HG03175 (cell line): ENCODE results near the gene TAOK2.

Experiments used
- ATAC-seq: cut with Tn5 transposase; IDR thresholded peaks from one replicate; pipeline ENCODE4 v1.9.1; 2021; ENCODE audit warnings: mild to moderate bottlenecking, moderate library complexity; ENCODE audit not compliant: unreplicated experiment

TAOK2 gene

DNA sequence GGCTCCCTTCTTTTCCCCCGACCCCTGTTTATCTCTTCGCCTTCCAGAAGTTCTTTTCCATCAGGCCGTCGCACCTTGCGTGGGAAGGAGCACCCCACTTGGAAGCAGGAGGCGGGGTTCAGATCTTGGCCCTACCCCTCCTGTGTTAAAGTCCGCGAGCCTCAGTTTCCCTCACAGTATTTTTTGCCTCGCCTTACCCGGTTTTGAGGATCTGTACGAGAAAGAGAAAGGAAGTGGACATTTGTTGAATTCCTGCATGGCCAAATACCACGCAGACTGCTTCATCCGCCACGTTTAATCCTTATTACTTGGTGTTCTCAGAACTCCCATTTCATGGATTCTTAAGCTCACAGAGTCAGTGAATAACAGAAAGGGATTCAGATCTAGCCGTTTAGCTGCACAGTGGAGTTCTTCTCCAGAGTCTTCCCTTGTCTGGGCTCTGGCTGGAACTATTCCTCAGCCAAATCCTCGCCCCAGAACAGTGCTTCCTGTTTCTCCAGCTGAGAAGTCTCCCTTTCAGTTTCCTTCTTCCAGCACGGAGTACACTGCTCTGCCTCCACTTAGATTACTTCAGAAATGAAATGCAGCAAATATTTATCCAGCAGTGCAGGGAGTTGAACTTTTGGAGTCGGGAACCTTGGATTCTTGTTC is 11.2 kb upstream of the TAOK2 start:
- no peak for ATAC-seq

DNA sequence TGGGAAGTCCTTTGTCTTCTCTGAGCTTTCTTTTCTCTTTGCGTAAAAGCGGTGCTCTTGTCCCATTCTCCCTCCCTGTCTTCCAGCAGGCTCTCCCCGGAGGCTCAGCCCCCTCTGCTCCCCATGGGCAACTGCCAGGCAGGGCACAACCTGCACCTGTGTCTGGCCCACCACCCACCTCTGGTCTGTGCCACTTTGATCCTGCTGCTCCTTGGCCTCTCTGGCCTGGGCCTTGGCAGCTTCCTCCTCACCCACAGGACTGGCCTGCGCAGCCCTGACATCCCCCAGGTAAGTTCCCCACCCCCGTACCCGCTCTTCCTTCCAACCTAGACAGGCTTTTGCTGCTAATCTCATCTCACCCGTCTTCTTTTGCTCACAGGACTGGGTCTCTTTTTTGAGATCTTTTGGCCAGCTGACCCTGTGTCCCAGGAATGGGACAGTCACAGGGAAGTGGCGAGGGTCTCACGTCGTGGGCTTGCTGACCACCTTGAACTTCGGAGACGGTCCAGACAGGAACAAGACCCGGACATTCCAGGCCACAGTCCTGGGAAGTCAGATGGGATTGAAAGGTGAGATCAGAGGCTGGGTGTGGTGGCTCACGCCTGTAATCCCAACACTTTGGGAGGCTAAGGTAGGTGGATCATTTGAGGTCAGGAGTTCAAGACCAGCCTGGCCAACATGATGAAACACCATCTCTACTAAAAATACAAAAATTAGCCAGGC is 10.5 kb upstream of the TAOK2 start:
- no peak for ATAC-seq

DNA sequence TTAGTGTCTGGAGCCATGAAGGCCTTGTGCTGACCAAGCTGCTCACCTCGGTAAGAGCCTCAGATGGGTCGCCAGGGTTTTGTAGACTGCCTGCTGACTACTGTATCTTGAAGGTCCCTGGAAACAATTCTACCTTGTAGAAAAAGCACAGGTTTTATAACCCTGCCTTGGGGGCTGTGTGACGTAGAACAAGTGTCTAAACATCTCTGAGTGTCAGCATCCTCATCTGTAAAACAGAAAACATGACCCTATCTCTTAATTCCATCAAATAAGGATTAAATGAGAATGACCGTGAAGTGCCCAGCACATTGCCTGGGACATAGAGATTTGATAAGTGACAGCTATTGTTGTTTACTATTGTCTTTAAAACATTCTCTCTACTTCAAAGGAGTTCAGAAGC is 5.5 kb upstream of the TAOK2 start:
- ATAC-seq: no peak

DNA sequence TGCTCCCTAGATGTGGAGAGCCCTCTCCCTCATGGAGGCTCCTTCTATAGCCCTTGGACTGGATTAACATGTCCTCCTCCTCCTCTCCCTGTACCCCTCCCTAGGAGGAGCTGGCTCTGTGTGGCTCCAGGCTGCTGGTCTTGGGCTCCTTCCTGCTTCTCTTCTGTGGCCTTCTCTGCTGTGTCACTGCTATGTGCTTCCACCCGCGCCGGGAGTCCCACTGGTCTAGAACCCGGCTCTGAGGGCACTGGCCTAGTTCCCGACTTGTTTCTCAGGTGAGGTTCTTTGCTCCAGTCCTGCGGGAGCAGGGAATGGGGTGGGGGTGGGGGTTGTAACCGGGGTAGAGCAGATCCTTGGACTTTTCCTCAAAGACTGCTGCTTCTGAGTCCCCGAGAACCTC is 2.4 kb upstream of the TAOK2 start:
- ATAC-seq: no peak

DNA sequence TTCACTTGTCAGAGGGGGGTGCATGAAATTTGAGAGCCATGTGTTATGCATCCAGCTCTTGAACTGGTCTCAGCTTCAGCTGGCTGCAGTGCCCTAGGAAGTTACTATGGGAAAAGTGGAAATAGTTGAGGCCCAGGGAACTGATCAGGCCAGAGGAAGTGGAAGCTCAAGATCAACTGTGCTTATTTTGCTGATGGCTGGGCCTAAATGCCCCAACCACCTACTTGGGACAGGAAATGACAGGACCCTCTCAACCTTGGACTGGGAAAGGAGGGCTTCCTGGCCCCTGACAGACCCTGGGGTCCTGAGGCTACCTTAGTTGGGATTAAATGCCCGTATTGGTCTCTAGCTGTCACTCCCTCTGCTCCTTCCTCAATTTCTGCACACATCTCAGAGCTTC is 1.2 kb upstream of the TAOK2 start:
- no peak for ATAC-seq

DNA sequence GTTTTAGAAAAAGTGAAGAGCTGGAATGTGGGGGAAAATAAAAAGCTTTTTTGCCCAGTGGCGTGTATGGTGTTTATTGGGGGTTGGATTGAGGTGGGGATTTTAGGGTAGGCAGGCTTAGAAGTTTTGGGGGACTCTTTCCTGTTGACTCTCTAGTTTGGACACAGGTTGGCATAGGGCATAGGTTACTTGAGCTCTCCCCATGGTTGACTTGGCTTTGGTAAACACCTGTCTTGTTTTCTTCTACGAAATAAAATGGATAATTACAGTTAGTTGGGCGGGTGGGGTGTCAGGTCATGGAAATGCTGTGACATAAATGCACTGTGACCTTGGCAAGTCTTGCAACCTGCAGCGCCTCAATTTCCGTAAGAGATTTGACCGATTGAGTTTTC is 680 bp upstream of the TAOK2 start:
- ATAC-seq: no peak

DNA sequence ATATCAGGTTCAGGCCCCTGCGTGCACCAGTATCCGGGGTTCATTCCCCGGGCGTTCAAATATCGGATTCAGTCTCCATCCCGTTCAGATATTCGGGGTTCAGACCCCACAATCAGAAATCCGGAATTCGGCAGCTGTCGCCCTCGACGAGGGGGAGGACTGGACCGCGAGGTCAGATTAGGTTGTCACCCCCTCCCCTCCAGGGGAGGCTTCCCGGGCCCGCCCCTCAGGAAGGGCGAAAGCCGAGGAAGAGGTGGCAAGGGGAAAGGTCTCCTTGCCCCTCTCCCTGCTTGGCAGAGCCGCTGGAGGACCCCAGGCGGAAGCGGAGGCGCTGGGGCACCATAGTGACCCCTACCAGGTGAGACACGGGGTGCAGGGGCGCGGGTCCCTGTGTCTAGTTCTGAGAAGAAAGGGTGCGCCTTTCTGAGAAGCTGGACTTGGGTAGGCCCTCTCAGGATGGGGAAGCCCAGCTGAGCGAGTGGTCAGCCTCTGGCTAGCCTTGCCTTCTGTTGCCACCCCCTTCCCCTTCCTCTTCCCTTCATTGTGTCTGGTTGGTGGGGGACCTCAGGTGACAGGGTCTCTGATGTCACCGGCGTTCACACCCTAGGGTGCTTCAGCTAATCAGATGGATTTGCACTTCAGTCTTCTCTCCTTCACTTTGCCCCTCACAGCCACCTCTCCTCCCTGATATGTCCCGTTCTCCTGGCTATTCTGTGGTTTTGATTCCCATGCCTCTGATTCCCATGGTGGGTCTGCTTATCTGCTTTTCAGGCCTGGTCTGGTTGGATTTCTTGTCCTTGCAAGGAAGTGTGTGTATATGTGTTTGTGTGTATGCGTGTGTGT is 844 bp downstream of the TAOK2 start:
- ATAC-seq: no peak

DNA sequence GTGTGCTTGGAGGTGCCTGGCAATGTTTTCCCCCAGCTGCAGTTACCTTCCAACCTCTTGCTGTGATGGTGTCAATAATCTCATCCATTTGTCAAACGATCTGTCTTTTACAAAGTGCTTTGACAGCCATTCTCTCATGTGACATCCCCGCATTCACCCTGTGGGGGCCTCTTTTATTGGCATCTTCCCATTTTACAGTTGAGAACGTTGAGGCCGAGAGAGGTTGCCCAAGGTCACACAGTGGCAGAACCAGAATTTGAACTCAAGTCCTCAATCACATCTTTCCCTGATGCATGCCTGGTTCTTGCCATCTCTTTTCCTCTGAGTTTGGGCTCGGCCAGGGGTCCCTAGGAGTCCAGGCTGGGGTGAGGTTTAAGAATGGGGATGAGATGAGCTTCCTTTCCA is 1.5 kb downstream of the TAOK2 start:
- ATAC-seq: no peak

DNA sequence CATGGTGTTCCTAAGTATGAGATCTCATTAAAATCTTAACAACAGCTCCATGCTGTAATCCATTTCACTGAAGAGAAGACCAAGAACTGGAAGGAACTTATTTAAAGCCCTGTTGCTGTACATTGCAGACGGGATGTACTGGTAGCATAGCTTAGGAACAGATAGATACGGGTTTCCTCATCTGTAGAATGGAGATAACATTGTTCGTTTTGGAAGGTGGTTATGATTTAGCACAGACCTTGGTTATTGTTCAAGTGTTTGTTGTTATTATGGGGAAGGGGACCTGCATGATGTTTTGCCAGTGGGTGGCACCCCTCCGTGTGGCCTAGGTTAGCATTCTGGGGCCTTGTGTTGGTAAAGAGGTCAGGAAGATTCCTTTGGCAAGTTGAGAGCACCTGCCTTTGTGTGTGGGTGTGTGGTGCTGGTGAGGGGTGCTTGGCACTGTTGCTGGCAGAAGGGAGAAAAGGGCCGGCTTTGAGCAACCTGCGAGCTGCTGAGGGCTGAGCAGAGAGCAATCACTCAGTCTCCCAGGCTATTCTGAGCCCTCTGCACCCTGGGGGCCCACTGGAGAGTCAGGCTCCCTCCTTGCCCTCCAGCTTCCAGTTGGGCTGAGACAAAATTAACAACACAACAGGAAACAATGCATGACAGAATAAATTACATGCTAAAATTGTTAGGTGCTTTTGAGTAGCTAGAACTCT is 2.3 kb downstream of the TAOK2 start:
- no peak for ATAC-seq

DNA sequence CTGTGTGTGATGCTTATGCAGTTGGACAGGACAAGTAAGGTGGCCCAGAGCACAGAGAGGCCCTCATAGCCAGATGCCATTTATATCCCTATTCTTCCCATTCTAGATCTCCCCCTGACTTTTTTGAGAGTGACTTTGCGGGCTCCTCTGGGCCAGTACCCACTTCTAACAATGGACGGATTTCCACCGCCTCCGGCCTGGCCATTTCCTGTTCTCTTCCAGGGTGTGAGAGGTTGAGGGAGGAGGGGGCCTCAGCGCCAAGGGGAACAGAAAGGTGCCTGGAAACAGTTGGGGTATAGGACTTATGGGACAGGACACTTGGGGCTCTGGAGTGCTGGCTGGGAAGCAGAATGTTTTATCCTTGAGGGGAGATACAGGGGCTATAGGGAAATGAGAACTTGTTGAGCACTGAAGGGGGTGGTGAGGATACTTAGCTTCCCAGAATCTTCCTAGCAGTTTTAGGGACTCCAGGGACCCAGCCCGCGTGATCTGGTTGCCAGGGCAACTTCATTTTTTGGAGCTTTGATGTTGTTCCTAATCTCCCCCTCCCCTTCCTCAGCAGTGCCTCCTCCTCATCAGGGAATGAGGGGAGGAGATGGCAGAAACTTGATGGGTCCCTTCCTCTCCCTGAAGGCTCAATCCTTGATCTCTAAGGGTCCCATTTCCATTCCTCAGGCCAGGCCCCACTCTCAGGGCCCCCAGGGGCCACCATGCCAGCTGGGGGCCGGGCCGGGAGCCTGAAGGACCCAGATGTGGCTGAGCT is 3.6 kb downstream of the TAOK2 start:
- no peak for ATAC-seq

DNA sequence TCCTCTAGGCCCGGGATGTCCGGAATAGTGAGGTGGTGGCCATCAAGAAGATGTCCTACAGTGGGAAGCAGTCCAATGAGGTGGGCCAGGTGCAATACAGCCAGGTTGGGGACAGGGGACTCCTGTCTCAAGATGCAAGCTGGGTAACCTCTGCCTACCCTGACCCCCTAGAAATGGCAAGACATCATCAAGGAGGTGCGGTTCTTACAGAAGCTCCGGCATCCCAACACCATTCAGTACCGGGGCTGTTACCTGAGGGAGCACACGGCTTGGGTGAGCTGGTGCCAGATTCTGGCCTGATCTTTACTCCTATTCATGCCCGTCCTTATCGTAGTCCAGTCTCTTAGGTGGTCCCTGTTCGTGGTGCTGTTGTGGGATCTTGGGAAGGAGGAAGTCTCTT is 4.4 kb downstream of the TAOK2 start:
- ATAC-seq: no peak

DNA sequence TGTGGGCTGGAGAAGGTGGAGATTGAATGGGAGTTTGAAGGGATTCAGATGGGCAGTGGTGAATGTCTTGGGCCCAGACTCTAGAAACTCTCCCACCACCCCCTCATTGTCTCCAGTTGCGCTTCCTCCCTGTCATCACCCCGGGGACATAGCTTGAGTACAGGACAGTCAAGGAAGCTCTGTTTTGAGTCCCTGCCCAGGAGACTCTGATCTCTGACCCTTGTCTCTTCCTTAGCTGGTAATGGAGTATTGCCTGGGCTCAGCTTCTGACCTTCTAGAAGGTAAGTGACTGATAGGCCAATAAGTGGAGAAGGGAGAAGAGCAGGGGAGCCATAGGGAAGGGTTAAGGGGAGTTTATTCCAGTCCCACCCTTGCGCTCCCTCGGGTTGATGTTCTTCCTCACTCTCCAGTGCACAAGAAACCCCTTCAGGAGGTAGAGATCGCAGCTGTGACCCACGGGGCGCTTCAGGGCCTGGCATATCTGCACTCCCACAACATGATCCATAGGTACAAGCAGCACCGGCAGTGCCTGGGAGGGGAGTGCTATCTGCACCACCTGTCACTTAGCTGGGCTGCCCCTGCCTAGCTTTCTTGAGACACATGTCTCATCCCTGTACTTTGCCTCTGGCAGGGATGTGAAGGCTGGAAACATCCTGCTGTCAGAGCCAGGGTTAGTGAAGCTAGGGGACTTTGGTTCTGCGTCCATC is 5.0 kb downstream of the TAOK2 start:
- ATAC-seq: no peak

DNA sequence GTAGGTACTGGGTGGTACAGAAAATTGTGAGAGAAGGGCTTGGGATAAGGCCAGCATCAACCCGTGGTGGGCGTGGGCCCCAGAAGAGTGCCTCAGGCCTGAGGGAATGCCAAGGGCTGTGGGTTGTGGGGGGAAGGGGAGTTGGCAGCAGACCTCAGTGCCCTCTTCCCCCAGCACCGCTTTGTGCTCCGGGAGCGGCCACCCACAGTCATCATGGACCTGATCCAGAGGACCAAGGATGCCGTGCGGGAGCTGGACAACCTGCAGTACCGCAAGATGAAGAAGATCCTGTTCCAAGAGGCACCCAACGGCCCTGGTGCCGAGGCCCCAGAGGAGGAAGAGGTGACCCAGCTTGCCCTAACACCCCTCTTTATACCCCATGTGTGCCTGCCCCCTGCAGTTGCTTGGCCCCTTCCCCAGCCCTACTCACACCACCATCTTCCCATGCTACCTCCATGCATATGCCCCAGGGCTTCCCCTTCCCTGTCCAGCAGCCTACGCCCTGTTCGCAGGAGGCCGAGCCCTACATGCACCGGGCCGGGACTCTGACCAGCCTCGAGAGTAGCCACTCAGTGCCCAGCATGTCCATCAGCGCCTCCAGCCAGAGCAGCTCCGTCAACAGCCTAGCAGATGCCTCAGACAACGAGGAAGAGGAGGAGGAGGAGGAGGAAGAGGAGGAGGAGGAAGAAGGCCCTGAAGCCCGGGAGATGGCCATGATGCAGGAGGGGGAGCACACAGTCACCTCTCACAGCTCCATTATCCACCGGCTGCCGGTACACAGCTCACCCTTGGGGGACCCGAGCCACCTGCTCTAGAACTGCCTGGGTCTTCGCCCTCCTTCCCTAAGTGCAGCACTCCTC is 9.1 kb downstream of the TAOK2 start:
- ATAC-seq: no peak

DNA sequence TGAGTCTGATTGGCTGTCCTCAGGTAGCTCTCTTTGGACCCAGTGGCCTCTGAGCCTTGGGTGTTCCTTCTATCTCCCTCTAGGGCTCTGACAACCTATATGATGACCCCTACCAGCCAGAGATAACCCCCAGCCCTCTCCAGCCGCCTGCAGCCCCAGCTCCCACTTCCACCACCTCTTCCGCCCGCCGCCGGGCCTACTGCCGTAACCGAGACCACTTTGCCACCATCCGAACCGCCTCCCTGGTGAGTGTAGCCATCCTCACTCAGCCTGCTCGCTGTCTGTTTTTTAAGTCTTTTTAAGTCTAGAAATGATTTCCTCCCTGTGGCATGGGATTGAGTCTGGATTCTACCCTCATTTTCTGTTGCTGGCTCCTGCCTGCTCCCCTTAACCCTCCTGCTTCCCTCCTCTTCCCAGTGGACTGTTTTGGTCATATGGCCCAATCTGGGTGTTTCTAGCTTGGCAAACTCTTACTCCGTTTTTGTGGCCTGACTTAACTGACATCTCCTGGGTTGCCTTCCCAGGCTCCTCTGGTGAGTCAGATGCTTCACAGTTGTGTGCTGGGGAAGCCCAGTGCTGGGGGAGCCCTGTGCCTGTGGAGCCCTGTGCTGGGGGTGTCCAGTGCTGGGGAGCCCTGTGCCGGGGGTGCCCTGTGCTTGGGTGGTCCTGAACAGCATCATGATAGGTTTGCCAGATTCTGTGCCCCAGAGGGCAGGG is 9.9 kb downstream of the TAOK2 start:
- no peak for ATAC-seq

DNA sequence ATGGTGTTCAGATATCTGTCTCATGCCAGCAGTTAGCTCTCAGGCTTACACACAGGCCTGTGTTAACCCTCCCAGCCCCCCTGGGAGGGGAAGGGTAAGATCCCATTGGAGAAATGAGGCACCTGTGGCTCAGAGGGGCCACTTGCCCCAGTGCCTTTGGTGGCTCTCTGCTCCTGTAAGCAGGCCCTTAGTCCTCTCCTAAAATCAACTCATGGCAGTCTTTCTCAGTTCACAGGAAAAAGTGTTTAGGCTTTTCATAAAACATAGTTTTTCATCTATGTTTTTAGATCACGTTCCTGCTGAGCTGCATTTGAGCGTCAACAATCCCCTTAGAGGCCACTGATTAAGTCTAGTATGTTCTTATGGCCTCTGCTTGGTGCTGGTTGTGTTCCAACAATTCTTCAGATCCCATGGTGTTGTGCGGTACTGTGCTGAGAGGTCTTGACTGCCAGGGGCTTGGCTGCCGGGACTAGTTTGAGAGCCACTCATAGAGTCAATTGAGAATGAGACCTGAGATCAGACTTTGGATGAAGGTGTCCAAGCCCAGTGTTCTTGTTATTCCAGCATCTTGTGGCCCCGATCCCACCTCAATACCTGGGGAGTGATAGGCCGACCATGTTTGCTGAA is 10.6 kb downstream of the TAOK2 start:
- ATAC-seq: no peak

DNA sequence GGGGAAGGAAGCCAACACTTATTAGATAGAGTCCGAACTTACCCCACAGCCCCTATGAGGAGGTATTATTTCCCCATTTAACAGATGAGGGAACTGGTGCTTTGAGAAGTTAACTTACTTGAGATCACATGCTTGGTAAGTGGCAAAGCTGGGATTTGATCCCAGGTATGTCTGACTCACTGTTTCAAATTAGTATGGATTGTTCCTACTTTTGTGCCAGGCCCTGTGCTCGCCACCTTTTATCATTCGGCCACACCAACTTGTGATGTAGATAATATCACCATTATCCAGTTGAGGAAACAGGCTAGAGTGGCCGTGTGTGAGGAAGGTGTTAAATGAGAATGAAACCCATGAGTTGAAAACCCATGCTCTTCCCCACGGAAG is 11.1 kb downstream of the TAOK2 start:
- ATAC-seq: no peak

DNA sequence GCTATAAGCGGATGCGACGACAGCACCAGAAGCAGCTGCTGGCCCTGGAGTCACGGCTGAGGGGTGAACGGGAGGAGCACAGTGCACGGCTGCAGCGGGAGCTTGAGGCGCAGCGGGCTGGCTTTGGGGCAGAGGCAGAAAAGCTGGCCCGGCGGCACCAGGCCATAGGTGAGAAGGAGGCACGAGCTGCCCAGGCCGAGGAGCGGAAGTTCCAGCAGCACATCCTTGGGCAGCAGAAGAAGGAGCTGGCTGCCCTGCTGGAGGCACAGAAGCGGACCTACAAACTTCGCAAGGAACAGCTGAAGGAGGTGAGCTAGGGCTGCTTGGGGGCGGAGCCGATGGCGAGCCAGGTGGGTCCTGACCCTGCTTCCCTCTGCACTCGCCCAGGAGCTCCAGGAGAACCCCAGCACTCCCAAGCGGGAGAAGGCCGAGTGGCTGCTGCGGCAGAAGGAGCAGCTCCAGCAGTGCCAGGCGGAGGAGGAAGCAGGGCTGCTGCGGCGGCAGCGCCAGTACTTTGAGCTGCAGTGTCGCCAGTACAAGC is 11.7 kb downstream of the TAOK2 start:
- ATAC-seq: no peak

DNA sequence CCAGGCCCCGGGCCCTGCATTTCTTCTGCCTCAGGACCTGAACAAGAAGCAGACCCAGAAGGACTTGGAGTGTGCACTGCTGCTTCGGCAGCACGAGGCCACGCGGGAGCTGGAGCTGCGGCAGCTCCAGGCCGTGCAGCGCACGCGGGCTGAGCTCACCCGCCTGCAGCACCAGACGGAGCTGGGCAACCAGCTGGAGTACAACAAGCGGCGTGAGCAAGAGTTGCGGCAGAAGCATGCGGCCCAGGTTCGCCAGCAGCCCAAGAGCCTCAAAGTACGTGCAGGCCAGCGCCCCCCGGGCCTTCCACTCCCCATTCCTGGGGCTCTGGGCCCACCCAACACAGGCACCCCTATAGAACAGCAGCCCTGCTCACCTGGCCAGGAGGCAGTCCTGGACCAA is 12.6 kb downstream of the TAOK2 start:
- no peak for ATAC-seq
